Inferior parietal cortex (tissue), 1 donor: Measurements from ENCODE around the gene HEXB.
"Not testable (repeated sequence)": the region's sequence is repeated elsewhere in the genome, so short reads cannot be mapped to it uniquely, and the experiment has no call there.

ENCODE experiments used
- DNase-seq: peaks from one replicate; pipeline ENCODE4 v3.0.0-alpha.2; 2016; ENCODE audit errors: extremely low spot score

The HEXB gene

DNA sequence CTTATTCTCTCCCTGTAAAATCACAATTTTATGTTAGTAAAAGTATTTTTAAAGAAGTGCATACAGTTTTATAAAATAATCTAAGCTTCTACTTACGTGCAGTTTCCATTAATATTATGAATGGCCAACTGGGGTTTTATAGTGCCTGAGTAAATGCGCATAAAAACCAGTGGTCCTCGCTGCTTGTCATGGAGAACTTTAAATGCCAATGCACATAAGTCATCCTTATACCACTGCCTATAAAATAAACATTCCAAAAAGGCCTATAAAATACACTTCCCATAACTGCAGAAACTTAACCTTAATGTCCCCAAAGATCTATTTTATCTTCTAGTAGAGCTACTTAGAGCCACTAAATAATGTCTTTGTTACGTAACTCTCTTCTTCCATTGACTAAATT lies 53.4 kb downstream of the HEXB start:
- no peak for DNase-seq

DNA sequence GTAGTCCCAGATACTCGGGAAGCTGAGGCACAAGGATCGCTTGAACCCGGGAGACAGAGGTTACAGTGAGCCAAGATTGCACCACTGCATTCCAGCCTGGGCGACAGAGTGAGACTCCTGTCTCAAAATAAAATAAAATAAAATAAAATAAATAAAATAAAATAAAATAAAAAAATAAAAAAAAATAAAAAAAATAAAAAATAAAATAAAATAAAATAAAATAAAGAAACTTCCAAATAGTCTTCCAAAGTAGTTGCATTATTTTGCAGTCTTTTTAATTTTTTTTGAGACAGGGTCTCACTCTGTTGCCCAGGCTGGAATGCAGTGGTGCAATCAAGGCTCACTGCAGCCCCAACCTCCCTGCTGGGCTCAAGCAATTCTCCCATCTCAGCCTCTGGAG lies 63.7 kb downstream of the HEXB start:
- not testable (repeated sequence) for DNase-seq

DNA sequence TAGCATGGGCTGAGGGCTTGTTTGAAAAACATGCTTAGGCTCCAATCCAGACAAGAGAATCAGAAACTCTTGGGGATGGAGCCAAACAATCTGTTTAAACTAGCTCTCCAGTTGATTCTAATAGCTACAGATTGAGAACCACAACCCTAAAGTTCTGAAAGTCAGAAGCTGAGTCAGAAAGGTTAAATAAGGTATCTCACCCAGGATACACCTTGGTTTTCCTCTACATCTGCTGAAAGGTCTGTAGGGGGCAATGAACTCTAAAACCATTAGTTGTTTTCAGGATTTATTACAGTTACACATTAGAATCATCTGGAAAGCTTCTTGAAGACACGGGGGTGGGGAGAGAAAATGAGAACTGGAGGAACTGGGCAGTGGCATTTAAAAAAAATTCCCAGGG lies 76.2 kb downstream of the HEXB start:
- no peak for DNase-seq

DNA sequence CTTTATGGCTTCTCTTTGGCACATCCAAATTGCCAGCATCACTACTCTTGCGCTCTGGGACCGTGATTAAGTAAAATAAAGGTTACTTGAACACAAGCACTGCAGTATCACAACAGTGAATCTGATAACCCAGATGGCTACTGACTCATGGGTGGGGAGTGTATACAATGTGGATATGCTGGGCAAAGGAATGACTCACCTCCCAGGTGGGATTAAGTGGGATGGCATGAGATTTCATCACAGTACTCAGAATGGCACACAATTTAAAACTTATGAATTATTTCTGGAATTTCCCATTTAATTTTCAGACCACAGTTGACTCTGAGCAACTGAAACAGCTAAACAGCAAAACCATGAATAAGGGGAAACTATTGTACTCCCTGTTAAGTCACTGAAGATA lies 77.6 kb downstream of the HEXB start:
- DNase-seq, result no peak

DNA sequence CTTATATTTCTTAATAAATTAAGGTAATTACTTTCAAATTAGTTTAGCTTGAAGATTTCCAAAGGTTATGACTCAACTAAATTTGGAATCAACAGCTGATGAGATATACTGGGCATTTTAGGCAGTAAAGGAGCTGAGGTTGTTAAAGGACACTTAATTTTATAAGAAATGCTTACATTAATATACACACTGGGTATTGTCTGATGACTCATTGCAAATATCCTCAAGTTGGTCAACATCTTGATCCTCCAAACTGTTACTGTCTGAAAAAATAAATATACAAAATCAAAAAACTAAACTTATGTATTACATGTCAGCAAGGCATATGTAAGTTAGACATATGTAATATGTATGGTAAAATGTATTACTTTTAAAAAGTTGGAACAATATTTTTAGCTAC lies 78.5 kb downstream of the HEXB start:
- no peak for DNase-seq

DNA sequence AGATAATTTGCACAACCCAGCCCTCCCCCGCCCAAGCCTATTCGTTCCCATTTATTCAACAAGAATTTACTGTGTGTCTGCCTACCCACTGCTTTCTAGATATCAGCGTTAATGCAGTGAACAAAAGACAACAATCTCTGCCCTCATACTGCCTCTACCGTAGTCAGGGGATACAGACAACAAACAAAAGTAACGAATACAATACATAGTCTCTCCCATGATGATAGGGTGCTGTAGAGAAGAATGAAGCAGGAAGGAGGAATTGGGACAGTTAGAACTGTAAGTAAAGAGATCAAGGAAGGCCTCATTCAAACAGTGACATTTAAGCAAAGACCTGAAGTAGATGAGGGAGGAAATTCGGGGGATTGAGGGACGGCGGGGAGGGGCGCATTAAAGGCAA lies 80.2 kb downstream of the HEXB start:
- DNase-seq, result no peak

DNA sequence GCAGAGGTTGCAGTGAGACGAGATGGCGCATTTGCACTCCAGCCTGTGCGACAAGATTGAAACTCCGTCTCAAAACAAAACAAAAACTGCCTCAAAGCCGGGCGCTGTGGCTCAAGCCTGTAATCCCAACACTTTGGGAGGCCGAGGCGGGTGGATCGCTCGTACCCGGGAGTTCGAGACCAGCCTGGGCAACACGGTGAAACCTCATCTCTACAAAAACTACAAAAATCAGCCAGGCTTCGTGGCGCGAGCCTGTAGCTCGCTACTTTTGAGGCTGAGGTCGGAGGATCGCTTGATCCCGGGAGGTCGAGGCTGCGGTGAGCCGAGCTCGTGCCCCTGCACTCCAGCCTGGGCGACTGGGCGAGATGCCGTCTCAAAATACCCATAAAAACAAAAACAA lies 80.9 kb downstream of the HEXB start:
- no peak for DNase-seq

DNA sequence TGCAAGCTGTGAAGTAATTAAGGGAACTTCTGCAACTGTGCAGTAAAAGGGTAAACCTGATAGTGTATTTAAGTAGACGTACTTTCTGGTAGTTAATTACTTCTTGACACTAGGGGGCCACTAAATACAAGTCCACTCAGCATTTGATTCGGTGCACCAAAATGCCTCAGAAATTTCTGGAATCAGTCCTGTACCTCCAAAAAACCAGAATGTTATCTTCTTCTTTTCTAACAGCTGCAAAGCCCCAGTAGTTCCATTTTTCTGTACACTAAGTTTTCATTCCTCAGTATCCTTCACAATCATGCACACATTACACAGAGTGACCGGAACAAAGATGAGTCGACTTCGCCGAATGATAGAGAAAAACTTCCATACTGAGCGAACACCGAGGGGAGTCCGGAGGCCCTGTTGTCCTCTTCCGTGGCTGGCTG lies 81.4 kb downstream of the HEXB start:
- DNase-seq, result no peak

DNA sequence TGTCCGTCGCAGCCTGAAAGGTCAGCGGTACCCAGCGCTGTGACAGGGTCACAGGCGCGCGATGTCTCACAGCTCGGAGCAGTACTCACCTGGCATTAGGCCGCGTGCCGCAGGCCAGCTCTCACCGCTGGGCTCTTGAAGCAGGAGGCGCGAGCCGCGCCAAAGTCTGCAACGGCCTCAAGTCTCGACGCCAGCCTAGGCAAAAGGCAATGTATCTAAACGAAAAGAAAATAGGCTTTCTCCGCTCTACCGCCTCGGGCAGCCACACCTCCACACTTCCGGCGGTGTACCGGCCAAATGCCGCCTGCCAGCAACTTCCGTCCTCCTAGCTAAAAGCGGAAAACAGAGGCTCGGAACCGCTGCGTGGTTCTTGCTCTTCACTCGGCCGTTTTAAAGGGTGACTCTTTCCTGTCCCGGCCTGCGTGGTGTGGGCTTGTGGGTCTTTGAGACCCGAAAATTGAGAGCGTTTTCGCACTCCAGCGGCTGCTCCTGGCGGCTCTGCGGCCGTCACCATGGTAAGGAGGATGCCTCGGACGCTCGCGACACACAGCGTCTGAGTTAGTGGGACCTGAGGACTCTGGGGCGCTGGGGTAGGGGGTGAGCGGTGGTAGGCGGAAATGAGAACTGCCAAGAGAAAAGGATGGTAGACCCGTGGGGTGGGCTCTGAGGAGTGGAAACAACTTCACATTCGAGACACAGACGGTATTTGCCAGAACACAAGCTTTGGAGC lies 82.0 kb downstream of the HEXB start, which contains the start of the genes GFM2 and NSA2:
Gene GFM2, minus strand, starts transcription at position 269 of the 730 bp plus-strand sequence. CDS start 3,375 bp downstream, outside the sequence.
Gene NSA2, plus strand, starts transcription at position 401 of the 730 bp plus-strand sequence. Its CDS starts 112 bp downstream, at position 513.
- peak; percentile 99 for DNase-seq

DNA sequence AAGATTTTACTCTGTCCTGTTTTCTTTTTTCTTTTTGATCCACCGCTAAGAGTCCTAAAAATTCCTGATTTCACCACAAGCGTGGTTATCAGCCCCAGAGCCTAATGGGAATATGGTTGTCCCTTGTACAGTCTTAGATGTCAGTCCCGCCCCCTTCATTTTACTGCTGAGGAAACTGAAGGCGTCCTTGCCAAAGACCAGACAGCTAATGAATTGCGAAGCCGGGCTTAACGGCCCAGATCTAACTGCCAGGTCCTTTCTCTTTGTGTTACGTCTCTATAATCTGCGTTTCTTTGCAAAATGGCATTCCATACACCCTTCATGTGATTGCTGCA lies 82.5 kb downstream of the HEXB start:
- DNase-seq, result peak; percentile 55
